ENCODE measurements around the gene GLUL.

- TF ChIP-seq CTCF (conservative IDR thresholded peaks at IDR 0.05; ENCODE audit: low read depth, low read length) (no peak), EZH2 (IDR thresholded peaks at IDR 0.05; ENCODE audit: low read length, unreplicated experiment) (no peak)
Observed at GRCh38 chr1:182397653-182398393, 6.2 kb upstream of the GLUL start.
